H7 (cell line): ENCODE measurements around the gene TCERG1L. TPM values are rescaled to one million over a fixed set of nuclear protein-coding genes. Genes with fewer than 3 reads are reported as not detected.

Source experiments
- DNase-seq: peaks from one replicate; pipeline ENCODE4 v3.0.0; 2012
- H3K27me3 ChIP-seq: 2 replicates; pipeline ENCODE4 v1.6.0; 2011; ENCODE audit warnings: mild to moderate bottlenecking, low read length; ENCODE audit not compliant: control insufficient read depth, insufficient read depth
- H3K36me3 ChIP-seq: replicated peaks from 2 replicates; pipeline ENCODE4 v1.5.1; 2011; ENCODE audit warnings: low read length; ENCODE audit not compliant: control insufficient read depth, insufficient read depth
- H3K4me3 ChIP-seq: 2 replicates; pipeline ENCODE4 v1.5.1; 2011; ENCODE audit warnings: low read depth, mild to moderate bottlenecking, control low read depth, low read length, moderate library complexity; ENCODE audit not compliant: insufficient read depth
- total RNA-seq: library from RNA; depleted of rRNA; stranded (reverse); fragments of >200 nt; shearing (Covaris generic); gene quantifications from 2 replicates; pipeline ENCODE4 v1.2.3, GENCODE V29; 2014

The TCERG1L gene
- total RNA-seq, 1 experiment from 2014 or later, result 5.4 TPM

DNA sequence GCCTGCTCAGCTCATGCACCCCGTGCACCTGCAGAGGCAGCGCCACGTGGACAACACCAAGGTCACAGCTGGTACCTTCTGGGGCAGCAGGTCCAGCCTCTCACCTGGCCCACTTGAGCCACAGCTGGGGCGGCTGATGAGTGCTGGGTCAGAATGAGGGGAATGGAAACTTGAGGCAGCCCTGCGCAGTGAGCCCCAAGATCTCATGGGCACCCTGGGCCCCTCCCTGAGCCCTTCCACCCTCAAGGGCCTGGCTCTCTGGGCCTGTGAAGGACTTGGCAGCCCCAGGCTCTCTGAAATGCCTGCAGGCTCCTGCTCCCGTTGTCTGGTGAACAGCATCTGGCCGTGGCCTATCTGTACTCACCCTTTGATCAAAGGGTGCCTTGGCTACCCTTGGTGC lies 112.7 kb downstream of the TCERG1L start:
- no peak for DNase-seq
- Histone ChIP-seq H3K4me3 (no peak overlapping the region), H3K36me3 (no peaks in the 10 kb centered on the region), H3K27me3 (no peaks in the 10 kb centered on the region)

GRCh38 chr10:131198401-131198800 lies 113.1 kb downstream of the TCERG1L start:
- no peak for DNase-seq
- H3K36me3 ChIP-seq, result no peaks in the 10 kb centered on the region
- no peaks in the 10 kb centered on the region for H3K27me3 ChIP-seq
- H3K4me3 ChIP-seq, result no peak overlapping the region

GRCh38 chr10:131196176-131196885 lies 115.2 kb downstream of the TCERG1L start:
- Histone ChIP-seq H3K36me3 (no peaks in the 10 kb centered on the region), H3K4me3 (no peak overlapping the region), H3K27me3 (no peaks in the 10 kb centered on the region)
- DNase-seq, result no peak

DNA sequence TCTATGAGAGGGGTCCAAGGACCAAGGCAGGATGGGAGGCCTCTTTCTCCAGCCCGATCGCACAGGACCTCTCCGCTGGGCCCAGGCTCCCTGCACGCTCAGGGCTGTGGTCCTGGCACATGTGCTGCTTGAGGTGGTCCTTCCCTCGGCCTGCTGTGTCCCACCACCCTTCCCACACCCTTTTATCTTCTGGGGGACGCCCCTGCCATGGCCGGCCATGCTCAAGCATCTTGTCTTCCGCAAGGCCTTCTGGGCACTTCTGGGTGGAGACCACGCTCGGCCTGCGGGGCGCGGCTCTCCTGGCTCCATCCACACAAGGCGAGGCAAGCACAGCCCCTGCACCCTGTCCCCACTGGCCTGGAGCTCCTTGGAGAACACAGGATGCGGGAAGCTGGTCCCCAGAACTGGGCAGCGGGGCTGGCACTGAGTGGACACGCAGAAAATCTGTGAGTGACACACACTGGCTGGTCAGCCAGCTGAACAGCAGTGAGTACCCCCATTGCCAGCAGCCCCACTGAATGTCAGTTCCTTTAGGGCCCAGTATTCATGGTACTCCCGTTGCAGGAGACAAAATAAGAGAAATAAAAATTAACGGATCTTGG lies 115.9 kb downstream of the TCERG1L start:
- no peak for DNase-seq
- H3K36me3 ChIP-seq, result no peaks in the 10 kb centered on the region
- H3K4me3 ChIP-seq, result no peak overlapping the region
- no peaks in the 10 kb centered on the region for H3K27me3 ChIP-seq

DNA sequence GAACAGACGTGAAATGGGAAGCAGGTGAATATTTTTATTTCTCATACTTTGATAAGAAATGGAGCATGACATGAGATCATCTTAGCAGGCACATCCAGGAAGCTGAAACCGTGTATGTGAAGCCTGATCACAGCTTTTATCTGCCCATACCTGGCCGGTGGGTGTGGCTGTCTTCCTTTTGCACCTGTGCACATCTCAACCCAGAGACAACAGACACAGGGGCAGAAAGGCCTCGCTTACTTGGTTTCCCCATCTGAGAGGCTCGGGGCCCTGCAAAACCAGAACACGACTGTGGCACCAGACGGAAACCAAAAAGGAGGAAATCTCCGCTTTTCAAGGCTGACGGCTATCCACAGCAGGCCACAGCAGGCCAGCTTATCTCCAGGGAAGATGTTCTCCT lies 116.4 kb downstream of the TCERG1L start:
- DNase-seq, result no peak
- Histone ChIP-seq H3K36me3 (no peaks in the 10 kb centered on the region), H3K4me3 (no peak overlapping the region), H3K27me3 (no peaks in the 10 kb centered on the region)

DNA sequence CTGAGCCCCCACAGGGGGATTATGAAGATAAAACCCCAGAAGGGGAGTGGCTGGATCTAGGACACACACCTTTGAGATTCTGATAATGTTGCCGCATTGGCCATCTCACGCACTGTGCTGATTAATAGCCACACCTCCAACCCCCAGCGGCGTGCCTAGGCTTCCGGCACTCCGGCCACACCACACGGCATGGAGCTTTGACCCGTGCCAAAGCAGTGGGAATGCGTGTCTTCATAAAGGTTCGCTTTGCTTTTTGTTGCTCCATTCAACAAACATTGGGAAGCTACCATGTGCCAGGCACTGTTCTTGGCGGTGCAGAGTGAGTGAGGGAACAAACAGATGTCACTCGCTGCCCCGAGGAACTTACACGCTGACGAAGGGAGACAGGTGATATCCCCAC lies 117.6 kb downstream of the TCERG1L start:
- no peaks in the 10 kb centered on the region for H3K27me3 ChIP-seq
- H3K4me3 ChIP-seq, result no peak overlapping the region
- no peak for DNase-seq
- H3K36me3 ChIP-seq, result no peaks in the 10 kb centered on the region

DNA sequence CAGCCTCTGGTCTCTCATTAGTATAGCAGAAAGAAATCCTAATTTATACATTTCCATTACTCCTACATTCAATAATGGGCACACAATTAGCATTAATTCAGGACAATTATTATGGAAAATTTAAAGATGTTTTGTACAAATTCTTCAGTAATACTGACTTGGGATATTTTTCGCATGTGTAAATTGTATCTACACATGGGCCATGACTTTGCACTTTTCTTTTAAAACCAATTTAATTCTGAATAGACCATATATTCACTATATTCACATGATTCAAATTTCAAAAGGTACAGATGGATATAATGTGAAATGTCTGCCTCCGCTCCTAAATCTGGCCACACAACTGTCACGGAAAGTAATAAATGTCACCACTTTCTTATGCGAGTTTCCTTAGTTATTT lies 123.0 kb downstream of the TCERG1L start:
- Histone ChIP-seq H3K4me3 (no peak overlapping the region), H3K36me3 (no peaks in the 10 kb centered on the region), H3K27me3 (no peaks in the 10 kb centered on the region)
- DNase-seq, result no peak

- H3K4me3 ChIP-seq, result no peak overlapping the region
- no peak for DNase-seq
- H3K27me3 ChIP-seq, result no peaks in the 10 kb centered on the region
- no peaks in the 10 kb centered on the region for H3K36me3 ChIP-seq
These were observed 123.6 kb downstream of the TCERG1L start for GRCh38 chr10:131187926-131188325.

DNA sequence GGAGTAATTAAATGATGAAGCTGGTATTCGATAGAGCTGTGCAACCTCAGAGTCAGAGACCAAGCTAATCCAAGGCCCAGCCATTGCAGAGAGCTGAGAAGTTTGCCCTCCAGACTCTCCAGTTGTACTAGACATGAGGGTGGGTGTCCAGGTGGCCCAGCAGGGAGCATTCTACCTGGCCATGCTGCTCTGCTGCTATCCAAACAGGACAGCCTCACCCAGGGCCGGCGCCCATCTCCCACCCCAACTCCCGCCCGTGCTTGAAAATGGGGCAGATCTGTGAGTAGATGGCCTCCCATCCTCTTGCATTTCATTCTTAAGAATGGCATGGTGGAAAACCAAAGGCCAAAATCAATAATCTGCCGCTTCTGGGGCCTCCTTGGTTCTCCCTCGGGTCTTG lies 124.2 kb downstream of the TCERG1L start:
- H3K27me3 ChIP-seq, result no peaks in the 10 kb centered on the region

GRCh38 chr10:131186547-131187253 lies 124.8 kb downstream of the TCERG1L start:
- H3K27me3 ChIP-seq, result no peaks in the 10 kb centered on the region
- no peaks in the 10 kb centered on the region for H3K36me3 ChIP-seq
- no peak overlapping the region for H3K4me3 ChIP-seq
- no peak for DNase-seq

More for the DNA sequence above, 124.2 kb downstream of the TCERG1L start:
- DNase-seq, result no peak
- no peaks in the 10 kb centered on the region for H3K36me3 ChIP-seq
- no peak overlapping the region for H3K4me3 ChIP-seq

DNA sequence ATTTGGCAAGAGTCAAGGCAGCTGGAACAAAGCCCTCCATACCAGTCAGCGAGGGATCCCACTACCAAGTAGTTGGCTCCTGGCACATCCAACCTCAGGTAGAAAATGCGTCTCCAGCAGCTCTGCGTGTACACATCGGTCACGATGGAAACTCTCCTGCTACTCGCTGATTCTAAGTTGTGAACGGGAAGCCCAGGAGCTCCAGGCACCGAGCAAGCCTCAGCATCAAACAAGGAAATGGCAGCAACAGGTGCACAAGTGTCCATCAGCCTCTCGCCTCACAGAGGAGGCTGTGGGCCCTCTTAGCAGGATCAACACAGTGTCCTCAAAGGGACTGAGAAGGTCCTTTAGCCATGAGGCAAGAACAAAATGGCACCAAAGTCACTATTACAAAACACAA lies 127.0 kb downstream of the TCERG1L start:
- Histone ChIP-seq H3K4me3 (no peak overlapping the region), H3K36me3 (no peaks in the 10 kb centered on the region), H3K27me3 (no peaks in the 10 kb centered on the region)
- DNase-seq, result no peak

DNA sequence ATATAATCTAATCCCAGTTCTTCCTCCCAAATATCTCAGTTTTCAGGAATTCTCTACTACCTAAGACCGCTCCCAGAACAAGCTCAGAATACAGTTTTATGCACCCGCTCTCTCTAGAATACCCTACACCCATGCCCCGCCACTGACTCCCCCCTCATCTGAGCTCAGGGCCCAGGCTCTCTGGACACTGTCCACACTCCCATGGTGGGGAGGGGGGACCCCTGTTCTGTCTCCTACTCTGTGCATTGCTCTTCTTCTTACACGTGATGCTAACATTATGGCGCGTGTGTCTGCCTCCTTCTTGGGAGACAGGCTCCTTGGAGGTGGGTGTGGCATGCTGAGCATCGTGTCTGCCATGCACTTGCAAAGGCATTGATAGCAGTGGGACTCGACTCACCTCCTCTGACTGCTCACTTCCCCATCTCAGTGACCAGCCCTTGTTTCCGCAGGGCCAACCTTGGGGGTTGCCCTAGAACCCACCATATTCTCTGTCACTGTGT lies 127.9 kb downstream of the TCERG1L start:
- no peak for DNase-seq
- no peak overlapping the region for H3K4me3 ChIP-seq

GRCh38 chr10:131181456-131181855 lies 130.1 kb downstream of the TCERG1L start:
- no peaks in the 10 kb centered on the region for H3K27me3 ChIP-seq
- no peak overlapping the region for H3K4me3 ChIP-seq
- no peak for DNase-seq
- H3K36me3 ChIP-seq, result no peaks in the 10 kb centered on the region

More for the DNA sequence above, 127.9 kb downstream of the TCERG1L start:
- Histone ChIP-seq H3K36me3 (no peaks in the 10 kb centered on the region), H3K27me3 (no peaks in the 10 kb centered on the region)

GRCh38 chr10:131180740-131181415 lies 130.6 kb downstream of the TCERG1L start:
- DNase-seq, result no peak
- H3K36me3 ChIP-seq, result no peaks in the 10 kb centered on the region

More at GRCh38 chr10:131180740-131181415, 130.6 kb downstream of the TCERG1L start:
- Histone ChIP-seq H3K4me3 (no peak overlapping the region), H3K27me3 (no peaks in the 10 kb centered on the region)
